HG02759 (cell line): ENCODE measurements around the gene GRIN2A.

Experiments used
- ATAC-seq: cut with Tn5 transposase; IDR thresholded peaks from one replicate; pipeline ENCODE4 v1.9.1; 2021; ENCODE audit warnings: mild to moderate bottlenecking, moderate library complexity; ENCODE audit not compliant: unreplicated experiment

Gene GRIN2A

DNA sequence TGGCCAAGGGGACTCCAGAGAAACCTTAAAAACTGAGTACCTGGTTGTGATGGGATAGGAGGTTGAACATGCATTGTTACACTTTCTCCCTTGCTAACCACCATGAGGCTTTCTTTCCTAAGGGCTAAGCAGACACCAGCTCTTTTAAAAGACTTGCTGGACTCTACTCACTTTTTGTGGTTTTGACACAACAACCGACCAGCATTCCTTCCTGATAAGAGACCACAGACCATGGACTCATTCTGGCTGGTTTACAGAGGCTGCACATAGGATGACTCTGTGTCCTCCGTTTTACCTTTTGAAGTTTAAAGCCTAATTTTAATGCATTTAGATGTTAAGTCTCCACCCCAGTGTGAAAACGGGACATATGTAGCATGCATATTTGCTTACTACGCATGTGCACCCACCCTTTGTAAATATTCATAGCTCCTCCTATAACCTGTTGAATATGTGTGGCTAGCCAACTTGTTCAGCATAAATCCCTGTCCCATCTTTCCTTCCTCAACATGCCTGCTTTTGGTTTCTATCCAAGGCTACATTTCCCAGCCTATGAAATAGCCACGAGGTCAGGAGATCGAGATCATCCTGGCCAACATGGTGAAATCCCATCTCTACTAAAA is 475.9 kb downstream of the GRIN2A start:
- ATAC-seq = no peak

DNA sequence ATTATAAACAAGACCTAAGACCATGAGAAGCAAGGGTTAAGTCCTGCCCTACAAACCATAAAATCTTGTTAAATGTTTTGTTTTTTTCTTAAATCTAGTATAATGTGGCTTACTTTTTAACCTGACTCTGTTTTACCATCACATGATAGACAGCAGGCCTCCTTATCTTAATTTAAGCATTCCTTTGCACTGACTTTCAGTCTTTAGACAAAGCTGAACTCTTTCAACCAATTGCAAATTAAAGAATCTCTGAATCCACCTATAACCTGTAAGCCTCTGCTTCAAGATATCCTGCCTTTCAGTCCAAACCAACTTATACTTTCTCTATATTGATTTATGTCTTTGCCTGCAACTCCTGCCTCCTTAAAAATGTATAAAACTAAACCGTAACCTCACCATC is 478.5 kb downstream of the GRIN2A start:
- ATAC-seq = no peak
